Karpas-422 (cell line): ENCODE measurements around the gene TMEM184C. TPM values are rescaled to one million over a fixed set of nuclear protein-coding genes. Genes with fewer than 3 reads are reported as not detected.

Source experiments
- DNase-seq: peaks from one replicate; pipeline ENCODE4 v3.0.0-alpha.2; 2015
- H2AFZ ChIP-seq: fragments of 200-600 bp; sonication (generic); 2 replicates; pipeline ENCODE4 v1.6.1; 2014; ENCODE audit warnings: antibody characterized with exemption, low read length, mixed read lengths
- H3K27ac ChIP-seq: fragments of 200-600 bp; sonication (generic); 2 replicates; pipeline ENCODE4 v1.5.1; 2014; ENCODE audit warnings: mild to moderate bottlenecking, low read length, moderate library complexity
- H3K27me3 ChIP-seq: fragments of 200-600 bp; sonication (generic); 2 replicates; pipeline ENCODE4 v1.6.1; 2014; ENCODE audit warnings: low read length, mixed read lengths
- H3K36me3 ChIP-seq: fragments of 200-600 bp; sonication (generic); 2 replicates; pipeline ENCODE4 v1.6.1; 2014; ENCODE audit warnings: low read length, mixed read lengths; ENCODE audit not compliant: insufficient read depth
- H3K4me1 ChIP-seq: fragments of 200-600 bp; sonication (generic); 2 replicates; pipeline ENCODE4 v1.6.1; 2014; ENCODE audit warnings: mild to moderate bottlenecking, low read length, mixed read lengths
- H3K4me2 ChIP-seq: fragments of 200-600 bp; sonication (generic); 2 replicates; pipeline ENCODE4 v1.6.1; 2014; ENCODE audit warnings: low read length, low read depth, mild to moderate bottlenecking; ENCODE audit not compliant: poor library complexity, severe bottlenecking
- H3K4me3 ChIP-seq: fragments of 200-600 bp; sonication (generic); 2 replicates; pipeline ENCODE4 v1.5.1; 2014; ENCODE audit warnings: mild to moderate bottlenecking, antibody characterized with exemption, low read length, mixed read lengths
- H3K79me2 ChIP-seq: fragments of 200-600 bp; sonication (generic); 2 replicates; pipeline ENCODE4 v1.6.1; 2014; ENCODE audit warnings: mild to moderate bottlenecking, low read length, mixed read lengths
- H3K9ac ChIP-seq: fragments of 200-600 bp; sonication (generic); 2 replicates; pipeline ENCODE4 v1.6.0; 2014; ENCODE audit warnings: low read length
- H3K9me2 ChIP-seq: fragments of 200-600 bp; sonication (generic), shearing (Covaris generic); replicated peaks from 2 replicates; pipeline ENCODE4 v1.6.0; 2014; ENCODE audit warnings: mild to moderate bottlenecking, low read length, moderate library complexity; ENCODE audit not compliant: insufficient read depth
- H3K9me3 ChIP-seq: fragments of 300-700, 200-600 bp; sonication (generic); 2 replicates; pipeline ENCODE4 v1.6.1; 2014; ENCODE audit warnings: low read length, mixed read lengths
- H4K20me1 ChIP-seq: fragments of 200-600 bp; sonication (generic); 2 replicates; pipeline ENCODE4 v1.6.1; 2014; ENCODE audit warnings: mild to moderate bottlenecking, antibody characterized with exemption, low read length, low read depth; ENCODE audit not compliant: insufficient read depth
- total RNA-seq: library from RNA; depleted of rRNA; stranded (reverse); fragments of >200 nt; shearing (Covaris generic); gene quantifications from 2 replicates; pipeline ENCODE4 v1.2.3, GENCODE V29; 2014; ENCODE audit warnings: low replicate concordance

The TMEM184C gene
- total RNA-seq, 1 experiment from 2014 or later = 47.0 TPM

DNA sequence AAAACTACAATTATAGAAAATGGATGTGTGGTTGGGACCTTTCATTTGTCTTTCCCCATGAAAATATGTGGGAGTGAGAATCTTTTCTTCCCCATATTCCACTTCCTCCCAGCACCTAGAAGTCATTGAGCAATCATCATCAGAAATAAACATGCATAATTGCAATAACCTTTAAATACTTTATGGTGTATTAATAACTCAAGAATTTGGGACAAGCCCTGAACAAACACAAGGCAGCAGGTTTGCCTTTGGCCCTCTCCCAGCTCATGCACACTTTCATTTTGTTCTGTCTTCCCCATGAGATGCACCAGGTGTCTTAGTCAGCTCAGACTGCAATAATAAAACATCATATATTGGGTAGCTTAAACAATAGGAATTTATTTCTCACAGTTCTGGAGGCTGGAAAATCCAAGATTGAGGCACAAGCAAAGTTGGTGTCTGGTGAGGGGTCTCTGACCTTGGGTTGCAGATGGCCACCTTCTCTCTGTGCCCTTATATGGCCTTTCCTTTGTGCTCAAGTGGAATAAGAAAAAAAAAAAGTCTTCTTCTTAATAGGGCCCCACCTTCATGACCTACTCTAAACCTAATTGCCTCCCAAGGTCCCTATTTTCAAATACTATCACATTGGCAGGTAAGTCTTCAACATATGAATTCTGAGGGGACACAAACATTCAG lies 34.7 kb upstream of the TMEM184C start:
- no peak overlapping the region for H3K4me3 ChIP-seq
- H3K79me2 ChIP-seq = no peaks in the 10 kb centered on the region
- DNase-seq = no peak
- H3K4me1 ChIP-seq = no peaks in the 10 kb centered on the region
- H3K27ac ChIP-seq = no peak overlapping the region
- H3K9ac ChIP-seq = no peak overlapping the region
- no peaks in the 10 kb centered on the region for H3K9me2 ChIP-seq
- H2AFZ ChIP-seq = no peak overlapping the region
- no peak overlapping the region for H3K4me2 ChIP-seq
- no peaks in the 10 kb centered on the region for H3K27me3 ChIP-seq
- H4K20me1 ChIP-seq = no peaks in the 10 kb centered on the region
- no peaks in the 10 kb centered on the region for H3K9me3 ChIP-seq
- no peaks in the 10 kb centered on the region for H3K36me3 ChIP-seq

DNA sequence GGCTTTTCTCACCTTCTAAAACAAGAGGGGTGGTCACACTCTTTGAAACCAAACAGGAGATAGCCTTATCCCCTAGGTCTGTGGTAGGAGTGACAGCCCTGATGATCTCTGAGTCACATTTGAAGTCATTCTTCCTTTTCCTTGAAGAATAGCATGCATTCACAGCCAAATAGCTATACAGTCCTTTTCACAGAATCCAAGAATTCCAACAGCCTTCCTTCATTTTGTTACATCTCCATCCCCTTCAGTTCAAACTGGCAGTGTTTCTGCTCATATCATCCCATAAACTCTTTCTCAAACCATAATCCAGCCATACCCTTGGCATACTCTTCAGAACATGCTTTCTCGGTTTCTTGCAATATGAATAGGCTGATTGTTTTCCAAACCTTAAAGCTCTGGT lies 33.3 kb upstream of the TMEM184C start:
- no peak for DNase-seq
- H3K4me1 ChIP-seq = no peaks in the 10 kb centered on the region

GRCh38 chr4:147586032-147586431 lies 31.2 kb upstream of the TMEM184C start:
- Histone ChIP-seq H3K9me2 (no peaks in the 10 kb centered on the region), H3K4me3 (no peak overlapping the region), H3K9ac (no peak overlapping the region), H3K27ac (no peak overlapping the region), H3K4me2 (no peak overlapping the region), H2AFZ (no peak overlapping the region), H3K4me1 (no peaks in the 10 kb centered on the region), H3K36me3 (no peaks in the 10 kb centered on the region), H4K20me1 (no peaks in the 10 kb centered on the region), H3K79me2 (no peaks in the 10 kb centered on the region), H3K27me3 (peaks cover 3% of the 10 kb centered on the region; the same call in 1 of the 2 replicates), H3K9me3 (no peaks in the 10 kb centered on the region)
- no peak for DNase-seq

More for the DNA sequence above, 33.3 kb upstream of the TMEM184C start:
- H3K4me2 ChIP-seq = no peak overlapping the region
- no peaks in the 10 kb centered on the region for H3K9me3 ChIP-seq
- H3K4me3 ChIP-seq = no peak overlapping the region
- H3K9me2 ChIP-seq = no peaks in the 10 kb centered on the region
- H4K20me1 ChIP-seq = no peaks in the 10 kb centered on the region
- H3K9ac ChIP-seq = no peak overlapping the region
- H2AFZ ChIP-seq = no peak overlapping the region
- H3K27ac ChIP-seq = no peak overlapping the region
- no peaks in the 10 kb centered on the region for H3K27me3 ChIP-seq
- no peaks in the 10 kb centered on the region for H3K79me2 ChIP-seq
- no peaks in the 10 kb centered on the region for H3K36me3 ChIP-seq

DNA sequence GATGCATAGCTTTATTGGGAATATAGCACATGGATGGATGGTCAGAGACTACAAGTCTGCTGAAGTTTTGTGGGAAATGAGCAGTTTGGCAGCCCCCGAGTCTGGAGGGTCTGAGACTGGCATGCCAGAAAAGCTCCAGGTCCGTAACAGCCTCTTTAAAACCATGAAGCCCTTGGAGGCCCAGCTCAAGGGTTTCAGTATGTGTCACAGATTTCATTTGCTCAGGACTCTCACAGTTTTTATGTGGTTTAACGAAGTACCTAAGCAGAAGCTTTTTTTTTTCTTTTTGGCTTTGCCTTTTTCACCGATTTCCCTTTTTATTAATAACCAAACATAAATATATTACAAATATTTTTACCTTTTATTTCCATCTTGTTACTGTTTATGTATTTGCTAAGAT lies 30.6 kb upstream of the TMEM184C start:
- DNase-seq = no peak
- H3K4me3 ChIP-seq = no peak overlapping the region
- no peaks in the 10 kb centered on the region for H3K9me3 ChIP-seq
- H3K79me2 ChIP-seq = no peaks in the 10 kb centered on the region
- no peak overlapping the region for H3K9ac ChIP-seq
- no peak overlapping the region for H3K4me2 ChIP-seq
- H3K4me1 ChIP-seq = no peaks in the 10 kb centered on the region
- H3K36me3 ChIP-seq = no peaks in the 10 kb centered on the region
- H3K27ac ChIP-seq = no peak overlapping the region
- H3K9me2 ChIP-seq = no peaks in the 10 kb centered on the region
- H3K27me3 ChIP-seq = peaks cover 3% of the 10 kb centered on the region; the same call in 1 of the 2 replicates
- no peak overlapping the region for H2AFZ ChIP-seq
- H4K20me1 ChIP-seq = no peaks in the 10 kb centered on the region

- Histone ChIP-seq H3K4me2 (no peak overlapping the region), H3K27me3 (peaks cover 3% of the 10 kb centered on the region; the same call in 1 of the 2 replicates), H3K36me3 (no peaks in the 10 kb centered on the region), H2AFZ (no peak overlapping the region), H3K9ac (no peak overlapping the region), H4K20me1 (no peaks in the 10 kb centered on the region), H3K4me1 (no peaks in the 10 kb centered on the region), H3K27ac (no peak overlapping the region), H3K79me2 (no peaks in the 10 kb centered on the region), H3K9me3 (no peaks in the 10 kb centered on the region), H3K4me3 (no peak overlapping the region), H3K9me2 (no peaks in the 10 kb centered on the region)
- no peak for DNase-seq
Observed at GRCh38 chr4:147587041-147587440, 30.2 kb upstream of the TMEM184C start.

- Histone ChIP-seq H3K4me1 (no peaks in the 10 kb centered on the region), H2AFZ (no peak overlapping the region), H3K4me3 (no peak overlapping the region), H3K4me2 (no peak overlapping the region), H3K9me2 (no peaks in the 10 kb centered on the region), H3K27me3 (peaks cover 3% of the 10 kb centered on the region; the same call in 1 of the 2 replicates), H4K20me1 (no peaks in the 10 kb centered on the region), H3K9me3 (no peaks in the 10 kb centered on the region), H3K9ac (no peak overlapping the region), H3K79me2 (no peaks in the 10 kb centered on the region), H3K27ac (no peak overlapping the region), H3K36me3 (no peaks in the 10 kb centered on the region)
- no peak for DNase-seq
Observed at GRCh38 chr4:147589586-147589985, 27.6 kb upstream of the TMEM184C start.

GRCh38 chr4:147590249-147590920 lies 26.8 kb upstream of the TMEM184C start:
- Histone ChIP-seq H3K27me3 (peaks cover 3% of the 10 kb centered on the region; the same call in 1 of the 2 replicates), H2AFZ (no peak overlapping the region), H3K9me3 (no peaks in the 10 kb centered on the region), H3K36me3 (no peaks in the 10 kb centered on the region), H3K4me2 (no peak overlapping the region), H4K20me1 (no peaks in the 10 kb centered on the region), H3K9me2 (no peaks in the 10 kb centered on the region), H3K4me1 (no peaks in the 10 kb centered on the region), H3K79me2 (no peaks in the 10 kb centered on the region), H3K27ac (no peak overlapping the region), H3K9ac (no peak overlapping the region), H3K4me3 (no peak overlapping the region)
- peak; percentile 86 for DNase-seq

DNA sequence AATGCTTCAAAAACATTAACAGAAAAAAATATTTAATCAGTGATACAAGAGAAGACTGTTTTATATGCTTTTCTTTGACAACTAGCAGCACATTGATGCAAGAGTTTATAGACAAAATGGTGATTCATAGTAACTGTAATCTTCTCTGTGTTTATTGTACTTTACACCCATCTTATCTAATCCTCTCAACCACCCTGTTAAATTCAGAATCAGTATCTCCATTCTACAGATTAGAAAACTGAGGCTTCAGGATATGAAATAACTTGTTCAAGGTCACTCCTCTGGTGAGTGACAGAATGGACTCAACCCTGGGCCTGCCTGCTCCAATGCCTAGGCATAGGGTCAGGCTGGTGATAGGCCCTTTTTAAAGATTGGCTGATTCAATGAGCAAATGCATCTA lies 26.1 kb upstream of the TMEM184C start:
- peaks cover 3% of the 10 kb centered on the region; the same call in 1 of the 2 replicates for H3K27me3 ChIP-seq
- no peaks in the 10 kb centered on the region for H3K79me2 ChIP-seq
- no peaks in the 10 kb centered on the region for H3K9me3 ChIP-seq
- no peaks in the 10 kb centered on the region for H3K9me2 ChIP-seq
- H3K27ac ChIP-seq = no peak overlapping the region
- no peaks in the 10 kb centered on the region for H4K20me1 ChIP-seq
- H3K4me2 ChIP-seq = no peak overlapping the region
- no peak overlapping the region for H3K4me3 ChIP-seq
- no peak overlapping the region for H3K9ac ChIP-seq
- H3K4me1 ChIP-seq = no peaks in the 10 kb centered on the region
- DNase-seq = no peak
- no peak overlapping the region for H2AFZ ChIP-seq
- no peaks in the 10 kb centered on the region for H3K36me3 ChIP-seq
